ENCODE data around the gene LNP1.

Gene LNP1

DNA sequence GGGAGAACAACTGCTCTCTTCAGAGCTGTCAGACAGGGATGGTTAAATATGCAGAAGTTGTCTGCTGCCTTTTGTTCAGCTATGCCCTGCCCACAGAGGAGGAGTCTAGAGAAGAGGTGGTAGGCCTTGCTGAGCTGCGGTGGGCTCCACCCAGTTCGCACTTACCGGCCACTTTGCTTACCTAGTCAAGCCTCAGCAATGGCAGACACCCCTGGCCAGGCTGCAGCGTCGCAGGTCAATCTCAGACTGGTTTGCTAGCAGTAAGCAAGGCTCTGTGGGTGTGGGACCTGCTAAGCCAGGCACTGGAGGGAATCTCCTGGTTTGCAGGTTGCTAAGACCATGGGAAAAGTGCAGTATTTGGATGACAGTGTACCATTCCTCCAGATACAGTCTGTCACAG is 78.7 kb downstream of the LNP1 start:
- Histone ChIP-seq H3K9ac (ENCODE audit: low read depth, low read length) (no peak overlapping the region), H3K27ac (ENCODE audit: low read length) (no peak overlapping the region), H3K4me1 (ENCODE audit: insufficient read depth, low read length) (no peaks in the 10 kb centered on the region), H2AFZ (ENCODE audit: low read depth, low read length) (no peak overlapping the region), H3K79me2 (ENCODE audit: insufficient read depth, low read length) (no peaks in the 10 kb centered on the region), H3K36me3 (ENCODE audit: insufficient read depth, low read length) (no peaks in the 10 kb centered on the region), H3K4me3 (ENCODE audit: low read depth in 1 of 2, low read length in 2 of 2) (no peak overlapping the region), H4K20me1 (ENCODE audit: insufficient read depth, low read length) (no peaks in the 10 kb centered on the region), H3K27me3 (ENCODE audit: insufficient read depth, low read length, poor library complexity) (no peaks in the 10 kb centered on the region), H3K9me3 (ENCODE audit: insufficient read depth, low read length, severe bottlenecking) (no peaks in the 10 kb centered on the region), H3K4me2 (ENCODE audit: insufficient read depth, low read length) (no peak overlapping the region)
- TF ChIP-seq, protein P1, sequence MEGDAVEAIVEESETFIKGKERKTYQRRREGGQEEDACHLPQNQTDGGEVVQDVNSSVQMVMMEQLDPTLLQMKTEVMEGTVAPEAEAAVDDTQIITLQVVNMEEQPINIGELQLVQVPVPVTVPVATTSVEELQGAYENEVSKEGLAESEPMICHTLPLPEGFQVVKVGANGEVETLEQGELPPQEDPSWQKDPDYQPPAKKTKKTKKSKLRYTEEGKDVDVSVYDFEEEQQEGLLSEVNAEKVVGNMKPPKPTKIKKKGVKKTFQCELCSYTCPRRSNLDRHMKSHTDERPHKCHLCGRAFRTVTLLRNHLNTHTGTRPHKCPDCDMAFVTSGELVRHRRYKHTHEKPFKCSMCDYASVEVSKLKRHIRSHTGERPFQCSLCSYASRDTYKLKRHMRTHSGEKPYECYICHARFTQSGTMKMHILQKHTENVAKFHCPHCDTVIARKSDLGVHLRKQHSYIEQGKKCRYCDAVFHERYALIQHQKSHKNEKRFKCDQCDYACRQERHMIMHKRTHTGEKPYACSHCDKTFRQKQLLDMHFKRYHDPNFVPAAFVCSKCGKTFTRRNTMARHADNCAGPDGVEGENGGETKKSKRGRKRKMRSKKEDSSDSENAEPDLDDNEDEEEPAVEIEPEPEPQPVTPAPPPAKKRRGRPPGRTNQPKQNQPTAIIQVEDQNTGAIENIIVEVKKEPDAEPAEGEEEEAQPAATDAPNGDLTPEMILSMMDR (IDR thresholded peaks at IDR 0.05; ENCODE audit: borderline replicate concordance, extremely low read depth, low read length, poor library complexity, severe bottlenecking), result no peak
- TF ChIP-seq EZH2 (IDR thresholded peaks at IDR 0.05; ENCODE audit: borderline replicate concordance, low read depth, low read length, severe bottlenecking), result no peak
- DNase-seq (no peak), ATAC-seq (ENCODE audit: insufficient read depth, low read depth) (no peak)

- H3K9ac ChIP-seq (ENCODE audit: low read depth, low read length), result no peak overlapping the region
- no peak for TF ChIP-seq EZH2 (IDR thresholded peaks at IDR 0.05; ENCODE audit: borderline replicate concordance, low read depth, low read length, severe bottlenecking)
- TF ChIP-seq, protein P1 (IDR thresholded peaks at IDR 0.05; ENCODE audit: borderline replicate concordance, extremely low read depth, low read length, poor library complexity, severe bottlenecking), result no peak
- H3K36me3 ChIP-seq (ENCODE audit: insufficient read depth, low read length), result no peaks in the 10 kb centered on the region
- no peak overlapping the region for H3K4me2 ChIP-seq (ENCODE audit: insufficient read depth, low read length)
- H4K20me1 ChIP-seq (ENCODE audit: insufficient read depth, low read length), result no peaks in the 10 kb centered on the region
- H3K4me3 ChIP-seq (ENCODE audit: low read depth in 1 of 2, low read length in 2 of 2), result no peak overlapping the region
- H3K27me3 ChIP-seq (ENCODE audit: insufficient read depth, low read length, poor library complexity), result no peaks in the 10 kb centered on the region
- no peaks in the 10 kb centered on the region for H3K79me2 ChIP-seq (ENCODE audit: insufficient read depth, low read length)
- DNase-seq, result no peak
- H3K9me3 ChIP-seq (ENCODE audit: insufficient read depth, low read length, severe bottlenecking), result no peaks in the 10 kb centered on the region
- no peak overlapping the region for H3K27ac ChIP-seq (ENCODE audit: low read length)
- ATAC-seq (ENCODE audit: insufficient read depth, low read depth), result no peak
- H3K4me1 ChIP-seq (ENCODE audit: insufficient read depth, low read length), result no peaks in the 10 kb centered on the region
- H2AFZ ChIP-seq (ENCODE audit: low read depth, low read length), result no peak overlapping the region
Measured at GRCh38 chr3:100482176-100482575, 80.8 kb downstream of the LNP1 start.

DNA sequence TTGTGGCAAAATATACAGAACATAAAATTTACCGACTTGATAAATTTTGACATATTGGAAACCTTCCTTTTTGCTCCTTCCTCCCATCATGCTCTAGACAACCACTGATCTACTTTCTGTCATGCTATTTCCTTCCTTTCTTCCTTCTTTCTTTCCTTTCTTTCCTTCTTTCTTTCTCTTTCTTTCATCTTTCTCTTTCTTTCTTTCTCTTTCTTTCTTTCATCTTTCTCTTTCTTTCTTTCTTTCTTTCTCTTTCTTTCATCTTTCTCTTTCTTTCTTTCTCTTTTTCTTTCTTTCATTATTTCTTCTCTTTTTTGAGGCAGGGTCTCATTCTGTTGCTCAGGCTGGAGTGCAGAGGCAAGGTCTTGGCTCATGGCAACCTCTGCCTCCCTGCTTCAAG is 82.2 kb downstream of the LNP1 start:
- TF ChIP-seq, protein P1 (IDR thresholded peaks at IDR 0.05; ENCODE audit: borderline replicate concordance, extremely low read depth, low read length, poor library complexity, severe bottlenecking), result no peak
- no peak for TF ChIP-seq EZH2 (IDR thresholded peaks at IDR 0.05; ENCODE audit: borderline replicate concordance, low read depth, low read length, severe bottlenecking)
- ATAC-seq (ENCODE audit: insufficient read depth, low read depth), result no peak; the same call in 2 of the 3 replicates
- H3K27ac ChIP-seq (ENCODE audit: low read length), result no peak overlapping the region

DNA sequence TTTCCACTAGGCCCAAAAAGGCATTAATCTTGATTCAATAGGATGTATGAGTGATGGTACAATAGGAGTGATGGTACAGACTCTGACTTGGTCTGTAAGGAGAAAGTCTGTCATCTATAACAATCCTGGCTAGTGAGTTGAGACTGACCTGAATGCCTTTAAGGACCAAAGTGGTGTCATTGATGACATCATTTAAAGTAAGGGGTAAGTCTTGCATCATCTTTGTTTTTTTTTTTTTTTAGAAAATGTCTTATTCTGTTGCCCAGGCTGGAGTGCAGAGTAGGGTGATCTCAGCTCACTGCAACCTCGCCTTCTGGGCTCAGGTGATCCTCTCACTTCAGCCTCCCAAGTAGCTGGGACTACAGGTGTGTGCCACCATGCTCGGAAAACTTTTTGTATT is 85.5 kb downstream of the LNP1 start:
- TF ChIP-seq, protein P1 (IDR thresholded peaks at IDR 0.05; ENCODE audit: borderline replicate concordance, extremely low read depth, low read length, poor library complexity, severe bottlenecking), result no peak
- no peak for TF ChIP-seq EZH2 (IDR thresholded peaks at IDR 0.05; ENCODE audit: borderline replicate concordance, low read depth, low read length, severe bottlenecking)
- no peaks in the 10 kb centered on the region for H3K36me3 ChIP-seq (ENCODE audit: insufficient read depth, low read length)
- no peak for ATAC-seq (ENCODE audit: insufficient read depth, low read depth)

More for the DNA sequence above, 82.2 kb downstream of the LNP1 start:
- no peaks in the 10 kb centered on the region for H3K36me3 ChIP-seq (ENCODE audit: insufficient read depth, low read length)
- H2AFZ ChIP-seq (ENCODE audit: low read depth, low read length), result no peak overlapping the region
- H3K9me3 ChIP-seq (ENCODE audit: insufficient read depth, low read length, severe bottlenecking), result no peaks in the 10 kb centered on the region
- no peaks in the 10 kb centered on the region for H4K20me1 ChIP-seq (ENCODE audit: insufficient read depth, low read length)
- no peaks in the 10 kb centered on the region for H3K79me2 ChIP-seq (ENCODE audit: insufficient read depth, low read length)
- DNase-seq, result no peak
- H3K4me1 ChIP-seq (ENCODE audit: insufficient read depth, low read length), result no peaks in the 10 kb centered on the region
- no peak overlapping the region for H3K9ac ChIP-seq (ENCODE audit: low read depth, low read length)
- H3K4me2 ChIP-seq (ENCODE audit: insufficient read depth, low read length), result no peak overlapping the region
- H3K27me3 ChIP-seq (ENCODE audit: insufficient read depth, low read length, poor library complexity), result no peaks in the 10 kb centered on the region
- H3K4me3 ChIP-seq (ENCODE audit: low read depth in 1 of 2, low read length in 2 of 2), result no peak overlapping the region

More for the DNA sequence above, 85.5 kb downstream of the LNP1 start:
- DNase-seq, result no peak
- H2AFZ ChIP-seq (ENCODE audit: low read depth, low read length), result no peak overlapping the region
- no peaks in the 10 kb centered on the region for H4K20me1 ChIP-seq (ENCODE audit: insufficient read depth, low read length)
- no peaks in the 10 kb centered on the region for H3K4me1 ChIP-seq (ENCODE audit: insufficient read depth, low read length)
- no peaks in the 10 kb centered on the region for H3K27me3 ChIP-seq (ENCODE audit: insufficient read depth, low read length, poor library complexity)
- H3K79me2 ChIP-seq (ENCODE audit: insufficient read depth, low read length), result no peaks in the 10 kb centered on the region
- no peaks in the 10 kb centered on the region for H3K9me3 ChIP-seq (ENCODE audit: insufficient read depth, low read length, severe bottlenecking)
- no peak overlapping the region for H3K27ac ChIP-seq (ENCODE audit: low read length)
- no peak overlapping the region for H3K4me3 ChIP-seq (ENCODE audit: low read depth in 1 of 2, low read length in 2 of 2)
- no peak overlapping the region for H3K4me2 ChIP-seq (ENCODE audit: insufficient read depth, low read length)
- no peak overlapping the region for H3K9ac ChIP-seq (ENCODE audit: low read depth, low read length)
